Pancreas (tissue), 10 donors: ENCODE results near the gene MT4. TPM values are rescaled to one million over a fixed set of nuclear protein-coding genes. Genes with fewer than 3 reads are reported as not detected.

Experiments used
- ATAC-seq, 4 donors: fragments of 200-7000 bp; cut with Tn5 transposase; one replicate each; pipeline versions ENCODE4 v1.8.0 to v1.9.1; 2020; ENCODE audit warnings: mild to moderate bottlenecking in 4 of 4, moderate library complexity in 4 of 4
- DNase-seq, 6 donors: peaks; one replicate each; pipeline ENCODE4 v3.0.0-alpha.2; 2020
- FAIRE-seq: peaks from 2 replicates; lab custom pipeline; 2012; peaks lifted over from hg19 to GRCh38; lab: Jason Lieb, UNC
- H3K27ac ChIP-seq, 4 donors: fragments of 200-600 bp; sonication (generic); 1 replicate in 3 of 4; 2 replicates in 1 of 4; pipeline versions ENCODE4 v1.5.0 to v1.8.0; 2020
- H3K27me3 ChIP-seq, 4 donors: fragments of 200-600 bp; one replicate each; pipeline ENCODE4 v1.8.0; 2021
- H3K36me3 ChIP-seq, 3 donors: fragments of 200-600 bp; sonication (generic) in 1 of 3; one replicate each; pipeline versions ENCODE4 v1.5.0 to v1.8.0; 2020 to 2021
- H3K4me1 ChIP-seq, 3 donors: fragments of 200-600 bp; one replicate each; pipeline ENCODE4 v1.8.0; 2021
- H3K4me3 ChIP-seq, 4 donors: fragments of 200-600 bp; sonication (generic) in 2 of 4; one replicate each; pipeline versions ENCODE4 v1.5.0 to v1.8.0; 2020 to 2021
- H3K9me3 ChIP-seq, 4 donors: fragments of 200-600 bp; one replicate each; pipeline ENCODE4 v1.8.0; 2021
- WGBS, 2 donors: extraction: QIAGEN DNeasy Blood & Tissue Kit; methylation state at CpG; one replicate each; pipeline ENCODE4 v1.1.7; 2013; 5-methylcytosine and 5-hydroxymethylcytosine counted together
- intact Hi-C, 3 donors: fragments of 100-400 bp; cut with DNase I; formaldehyde crosslinking; loops; one replicate each; pipeline versions ENCODE4 v1.11.1 to v1.14.2; 2022
- polyA plus RNA-seq, 2 donors: library from polyadenylated mRNA; stranded (reverse); fragments of 200-250 nt; gene quantifications; one replicate each; pipeline ENCODE4 v1.2.3, GENCODE V29; 2013
- total RNA-seq, 6 donors: library from RNA; stranded (reverse); fragmentation: NEBNext Ultra II Directional in 4 of 6; extraction: Animal tissue kit (Norgen Biotek cat#: 25700) in 4 of 6; gene quantifications; one replicate each; pipeline versions ENCODE4 v1.2.1 to v1.2.4, GENCODE V29; 2021 to 2023
- TF ChIP-seq, protein P1 (sequence below), 4 donors: fragments of 200-600 bp; sonication (generic) in 3 of 4; IDR thresholded peaks; one replicate each; pipeline versions ENCODE4 v1.5.0 to v1.8.0; 2021; ENCODE audit warnings: antibody characterized with exemption in 4 of 4
- donor health status: healthy with polysubstance abuse.
- donor health status: DM: no; HTN: no; CAD: no; lungs with moderate emphysema.
- donor health status: DM: no; HTN: no; CAD: no.
- donor health status: control.
- donor health status: control.
- donor health status: Bipolar disorder and iron deficiency.
- donor health status: DM: yes; HTN: yes; CAD: no.
- donor health status: DM: no; HTN: no; CAD: no.
- donor health status: DM: no; HTN: no; CAD: no.
- donor health status: DM: yes; HTN: yes; CAD: no.

MT4 gene
- total and polyA plus RNA-seq, 8 donors, result not detected

DNA sequence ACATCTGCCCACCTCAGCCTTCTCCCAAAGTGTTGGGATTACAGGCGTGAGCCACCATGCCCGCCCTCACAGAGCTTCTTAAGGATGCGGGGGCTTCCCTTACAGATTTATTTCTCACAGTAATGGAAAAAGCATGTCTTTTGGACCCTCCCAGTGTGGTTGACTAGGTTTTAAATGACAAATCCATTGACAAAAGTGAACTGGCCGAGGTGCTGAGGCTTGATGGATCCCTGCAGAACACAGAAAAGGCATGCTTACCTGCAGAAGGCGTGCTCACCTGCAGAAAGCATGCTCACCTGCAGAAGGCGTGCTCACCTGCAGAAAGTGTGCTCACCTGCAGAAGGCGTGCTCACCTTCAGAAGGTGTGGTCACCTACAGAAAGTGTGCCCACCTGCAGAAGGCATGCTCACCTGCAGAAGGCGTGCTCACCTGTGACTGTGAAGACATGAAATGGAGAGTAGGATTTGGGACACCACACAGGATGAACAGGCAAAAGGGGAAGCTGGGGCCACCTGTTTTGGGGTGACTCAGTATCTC is 30.0 kb upstream of the MT4 start:
- Histone ChIP-seq H3K4me1 (no peaks in the 10 kb centered on the region), H3K27ac (no peak overlapping the region), H3K9me3 (no peaks in the 10 kb centered on the region), H3K4me3 (no peak overlapping the region), H3K27me3 (peaks cover 0 to 10% (median 0%) of the 10 kb centered on the region in 4 donors), H3K36me3 (no peaks in the 10 kb centered on the region)
- ATAC-seq (no peak), DNase-seq (no peak), FAIRE-seq (no peak)
- intact Hi-C loops, result no loop called here
- WGBS, 2 donors, result 63 to 78% methylated on average over 8 of the region's 8 CpGs
- TF ChIP-seq, protein P1, sequence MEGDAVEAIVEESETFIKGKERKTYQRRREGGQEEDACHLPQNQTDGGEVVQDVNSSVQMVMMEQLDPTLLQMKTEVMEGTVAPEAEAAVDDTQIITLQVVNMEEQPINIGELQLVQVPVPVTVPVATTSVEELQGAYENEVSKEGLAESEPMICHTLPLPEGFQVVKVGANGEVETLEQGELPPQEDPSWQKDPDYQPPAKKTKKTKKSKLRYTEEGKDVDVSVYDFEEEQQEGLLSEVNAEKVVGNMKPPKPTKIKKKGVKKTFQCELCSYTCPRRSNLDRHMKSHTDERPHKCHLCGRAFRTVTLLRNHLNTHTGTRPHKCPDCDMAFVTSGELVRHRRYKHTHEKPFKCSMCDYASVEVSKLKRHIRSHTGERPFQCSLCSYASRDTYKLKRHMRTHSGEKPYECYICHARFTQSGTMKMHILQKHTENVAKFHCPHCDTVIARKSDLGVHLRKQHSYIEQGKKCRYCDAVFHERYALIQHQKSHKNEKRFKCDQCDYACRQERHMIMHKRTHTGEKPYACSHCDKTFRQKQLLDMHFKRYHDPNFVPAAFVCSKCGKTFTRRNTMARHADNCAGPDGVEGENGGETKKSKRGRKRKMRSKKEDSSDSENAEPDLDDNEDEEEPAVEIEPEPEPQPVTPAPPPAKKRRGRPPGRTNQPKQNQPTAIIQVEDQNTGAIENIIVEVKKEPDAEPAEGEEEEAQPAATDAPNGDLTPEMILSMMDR (IDR thresholded peaks at IDR 0.05), result no peak

GRCh38 chr16:56538331-56538730 is 26.5 kb upstream of the MT4 start:
- FAIRE-seq, result no peak
- intact Hi-C loops, result no loop called here
- TF ChIP-seq, protein P1 (IDR thresholded peaks at IDR 0.05), result no peak

GRCh38 chr16:56539656-56540055 is 25.2 kb upstream of the MT4 start:
- no peak for DNase-seq
- H3K9me3 ChIP-seq, result no peaks in the 10 kb centered on the region
- peaks cover 0 to 10% (median 0%) of the 10 kb centered on the region in 4 donors for H3K27me3 ChIP-seq
- 51 to 65% methylated on average over 4 of the region's 4 CpGs for WGBS, 2 donors
- no peaks in the 10 kb centered on the region for H3K36me3 ChIP-seq
- no peak overlapping the region for H3K27ac ChIP-seq
- no peak overlapping the region for H3K4me3 ChIP-seq
- no peak for ATAC-seq
- intact Hi-C loops, result no loop called here
- FAIRE-seq, result no peak
- TF ChIP-seq, protein P1 (IDR thresholded peaks at IDR 0.05), result no peak
- no peaks in the 10 kb centered on the region for H3K4me1 ChIP-seq

More at GRCh38 chr16:56538331-56538730, 26.5 kb upstream of the MT4 start:
- H3K27me3 ChIP-seq, result peaks cover 0 to 10% (median 0%) of the 10 kb centered on the region in 4 donors
- DNase-seq (no peak), ATAC-seq (no peak)
- H3K4me1 ChIP-seq, result no peaks in the 10 kb centered on the region
- H3K27ac ChIP-seq, result no peak overlapping the region
- no peaks in the 10 kb centered on the region for H3K36me3 ChIP-seq
- 69 to 86% methylated on average over 7 of the region's 7 CpGs for WGBS, 2 donors
- H3K4me3 ChIP-seq, result no peak overlapping the region
- H3K9me3 ChIP-seq, result no peaks in the 10 kb centered on the region

DNA sequence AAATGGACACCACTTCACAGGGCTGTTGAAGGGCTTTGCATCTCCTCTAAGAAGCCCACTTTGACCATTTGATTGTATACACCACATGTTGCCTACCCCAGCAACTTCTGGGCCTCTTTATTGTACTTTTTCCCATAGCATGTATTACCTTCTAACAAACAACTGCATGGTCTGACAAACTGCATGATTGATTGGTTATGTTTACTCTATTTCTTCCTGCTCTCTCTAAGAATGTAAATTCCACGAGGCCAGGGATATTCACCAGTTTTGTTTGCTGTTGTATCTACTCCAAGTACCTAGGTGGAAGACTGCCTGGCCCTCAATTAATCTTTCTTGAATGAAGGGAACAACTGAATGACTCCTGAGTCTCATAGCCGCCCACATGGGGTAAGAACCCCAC is 22.8 kb upstream of the MT4 start:
- DNase-seq, result no peak
- no peak for ATAC-seq
- Histone ChIP-seq H3K4me1 (no peaks in the 10 kb centered on the region), H3K27me3 (peaks cover 0 to 6% (median 0%) of the 10 kb centered on the region in 4 donors), H3K36me3 (no peaks in the 10 kb centered on the region), H3K27ac (no peak overlapping the region), H3K9me3 (no peaks in the 10 kb centered on the region), H3K4me3 (no peak overlapping the region)
- WGBS, 2 donors, result 8 to 10% methylated on average over 2 of the region's 2 CpGs
- no peak for FAIRE-seq
- intact Hi-C loops, result no loop called here
- TF ChIP-seq, protein P1 (IDR thresholded peaks at IDR 0.05), result no peak

- DNase-seq (no peak), FAIRE-seq (no peak), ATAC-seq (no peak)
- 39 to 46% methylated on average over 12 of the region's 12 CpGs for WGBS, 2 donors
- H3K27ac ChIP-seq, result no peak overlapping the region
- H3K9me3 ChIP-seq, result no peaks in the 10 kb centered on the region
- peaks cover 0 to 4% (median 4%) of the 10 kb centered on the region in 3 donors for H3K4me1 ChIP-seq
- TF ChIP-seq, protein P1 (IDR thresholded peaks at IDR 0.05), result no peak
- no peaks in the 10 kb centered on the region for H3K36me3 ChIP-seq
- H3K27me3 ChIP-seq, result no peaks in the 10 kb centered on the region
- no peak overlapping the region for H3K4me3 ChIP-seq
- intact Hi-C loops, result no loop called here
Observed at GRCh38 chr16:56547120-56547948, 17.5 kb upstream of the MT4 start.
